Cardiac fibroblast (primary cell): ENCODE data around the gene NUDCD3.

Experiments used
- DNase-seq, 2 donors: peaks; one replicate each; pipeline versions ENCODE4 v3.0.0 to v3.0.0-alpha.2; 2010; ENCODE audit warnings: low read depth in 2 of 2
- H3K4me3 ChIP-seq, 2 donors: replicated peaks in 1 of 2; 1 replicate in 1 of 2; 2 replicates in 1 of 2; pipeline ENCODE4 v1.5.1; 2011; ENCODE audit warnings: low read depth in 2 of 2, low read length in 2 of 2, mild to moderate bottlenecking in 2 of 2, moderate library complexity in 1 of 2
- CTCF ChIP-seq: IDR thresholded peaks from one replicate; pipeline ENCODE4 v1.5.1; 2011; ENCODE audit warnings: low read depth, mild to moderate bottlenecking, low read length, inconsistent platforms

Gene NUDCD3

GRCh38 chr7:44347546-44348114, 142.8 kb downstream of the NUDCD3 start:
- H3K4me3 ChIP-seq, result no peak overlapping the region
- TF ChIP-seq CTCF, result no peak
- peak in 1 of 2 donors; percentile 42 for DNase-seq

DNA sequence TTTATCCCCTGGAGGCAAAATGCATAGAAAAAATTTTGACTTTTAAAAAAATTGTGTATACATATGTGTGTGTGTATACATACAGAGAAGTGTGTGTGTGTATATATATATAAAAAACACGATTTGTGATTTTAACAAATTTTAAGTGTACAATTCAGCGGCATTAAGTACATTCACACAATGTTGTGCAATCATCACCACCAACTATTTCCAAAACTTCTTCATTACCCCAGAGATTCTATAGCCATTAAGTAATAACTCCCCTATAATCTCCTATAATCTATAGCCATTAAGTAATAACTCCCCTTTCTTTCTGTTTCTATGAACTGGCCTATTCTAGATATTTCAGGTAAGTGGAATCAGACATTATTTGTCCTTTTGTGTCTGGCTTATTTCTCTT, 144.4 kb downstream of the NUDCD3 start:
- DNase-seq, result no peak
- no peak for TF ChIP-seq CTCF
- H3K4me3 ChIP-seq, result no peak overlapping the region

GRCh38 chr7:44341401-44341800, 149.1 kb downstream of the NUDCD3 start:
- TF ChIP-seq CTCF, result no peak
- no peak for DNase-seq

GRCh38 chr7:44338600-44338999, 151.9 kb downstream of the NUDCD3 start:
- no peak for DNase-seq
- no peak for TF ChIP-seq CTCF

More at GRCh38 chr7:44341401-44341800, 149.1 kb downstream of the NUDCD3 start:
- H3K4me3 ChIP-seq, result no peak overlapping the region

GRCh38 chr7:44336491-44336890, 154.0 kb downstream of the NUDCD3 start:
- no peak for DNase-seq
- TF ChIP-seq CTCF, result no peak

More at GRCh38 chr7:44338600-44338999, 151.9 kb downstream of the NUDCD3 start:
- H3K4me3 ChIP-seq, result no peak overlapping the region

DNA sequence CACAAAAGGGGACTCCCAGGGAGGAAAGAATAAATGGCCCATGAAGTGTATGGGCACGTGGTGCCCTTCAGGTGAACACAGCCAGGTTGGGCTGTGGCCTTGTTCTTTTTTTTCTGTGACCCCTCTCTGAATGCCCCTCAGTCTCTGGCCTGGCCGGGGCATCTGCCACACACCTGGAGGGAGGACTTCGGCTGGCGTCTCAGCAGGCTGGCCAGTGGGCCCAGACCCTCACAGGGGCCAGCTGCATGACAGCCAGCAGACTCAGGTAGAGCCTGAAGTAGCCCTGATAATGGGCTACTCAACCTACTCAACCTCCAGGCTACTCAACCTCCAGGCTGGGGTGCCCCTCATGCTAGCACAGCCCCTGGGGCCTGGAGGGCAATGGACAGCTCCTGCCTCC, 155.3 kb downstream of the NUDCD3 start:
- TF ChIP-seq CTCF, result no peak
- H3K4me3 ChIP-seq, result no peak overlapping the region
- DNase-seq, result no peak

More at GRCh38 chr7:44336491-44336890, 154.0 kb downstream of the NUDCD3 start:
- H3K4me3 ChIP-seq, result no peak overlapping the region

DNA sequence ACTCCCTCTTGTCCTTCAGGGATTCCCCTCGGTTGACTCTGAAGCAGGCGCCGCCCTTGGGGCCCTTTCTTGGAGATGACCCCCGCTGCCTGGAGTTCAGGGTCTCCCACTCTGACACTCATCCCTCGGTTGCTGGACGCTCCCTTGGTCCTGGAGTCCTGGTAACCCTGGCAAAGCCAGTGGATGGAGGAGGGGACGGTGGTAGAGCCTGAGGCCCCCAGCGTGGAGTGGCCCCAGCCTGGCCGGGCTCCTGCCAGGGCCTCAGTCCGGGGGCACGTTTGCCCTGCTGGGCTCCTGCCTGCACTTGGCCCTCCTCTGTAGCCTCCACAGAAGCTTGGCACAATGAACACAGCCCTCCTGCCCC, 155.7 kb downstream of the NUDCD3 start:
- DNase-seq, result no peak
- TF ChIP-seq CTCF, result no peak
- H3K4me3 ChIP-seq, result no peak overlapping the region
